ENCODE results near the gene HLCS. TPM values are rescaled to one million over a fixed set of nuclear protein-coding genes. Genes with fewer than 3 reads are reported as not detected.

HLCS gene
- total RNA-seq, 2 donors from 2014 or later, result 6.9 to 10.0 TPM

GRCh38 chr21:36892201-36892600 is 74.3 kb downstream of the HLCS start:
- Histone ChIP-seq H3K4me1 (no peaks in the 10 kb centered on the region), H3K9me3 (no peaks in the 10 kb centered on the region), H3K4me3 (no peak overlapping the region), H3K36me3 (peaks cover 3% of the 10 kb centered on the region), H3K27ac (no peak overlapping the region), H3K27me3 (no peaks in the 10 kb centered on the region)
- DNase-seq (ENCODE audit: low spot score), result peak; percentile 46
- TF ChIP-seq, protein P1, sequence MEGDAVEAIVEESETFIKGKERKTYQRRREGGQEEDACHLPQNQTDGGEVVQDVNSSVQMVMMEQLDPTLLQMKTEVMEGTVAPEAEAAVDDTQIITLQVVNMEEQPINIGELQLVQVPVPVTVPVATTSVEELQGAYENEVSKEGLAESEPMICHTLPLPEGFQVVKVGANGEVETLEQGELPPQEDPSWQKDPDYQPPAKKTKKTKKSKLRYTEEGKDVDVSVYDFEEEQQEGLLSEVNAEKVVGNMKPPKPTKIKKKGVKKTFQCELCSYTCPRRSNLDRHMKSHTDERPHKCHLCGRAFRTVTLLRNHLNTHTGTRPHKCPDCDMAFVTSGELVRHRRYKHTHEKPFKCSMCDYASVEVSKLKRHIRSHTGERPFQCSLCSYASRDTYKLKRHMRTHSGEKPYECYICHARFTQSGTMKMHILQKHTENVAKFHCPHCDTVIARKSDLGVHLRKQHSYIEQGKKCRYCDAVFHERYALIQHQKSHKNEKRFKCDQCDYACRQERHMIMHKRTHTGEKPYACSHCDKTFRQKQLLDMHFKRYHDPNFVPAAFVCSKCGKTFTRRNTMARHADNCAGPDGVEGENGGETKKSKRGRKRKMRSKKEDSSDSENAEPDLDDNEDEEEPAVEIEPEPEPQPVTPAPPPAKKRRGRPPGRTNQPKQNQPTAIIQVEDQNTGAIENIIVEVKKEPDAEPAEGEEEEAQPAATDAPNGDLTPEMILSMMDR (IDR thresholded peaks at IDR 0.05), result no peak

GRCh38 chr21:36891692-36892091 is 74.8 kb downstream of the HLCS start:
- TF ChIP-seq, protein P1 (IDR thresholded peaks at IDR 0.05), result no peak
- Histone ChIP-seq H3K4me3 (no peak overlapping the region), H3K36me3 (peaks cover 3% of the 10 kb centered on the region), H3K9me3 (no peaks in the 10 kb centered on the region), H3K27ac (no peak overlapping the region), H3K27me3 (no peaks in the 10 kb centered on the region), H3K4me1 (no peaks in the 10 kb centered on the region)
- no peak for DNase-seq (ENCODE audit: low spot score)

DNA sequence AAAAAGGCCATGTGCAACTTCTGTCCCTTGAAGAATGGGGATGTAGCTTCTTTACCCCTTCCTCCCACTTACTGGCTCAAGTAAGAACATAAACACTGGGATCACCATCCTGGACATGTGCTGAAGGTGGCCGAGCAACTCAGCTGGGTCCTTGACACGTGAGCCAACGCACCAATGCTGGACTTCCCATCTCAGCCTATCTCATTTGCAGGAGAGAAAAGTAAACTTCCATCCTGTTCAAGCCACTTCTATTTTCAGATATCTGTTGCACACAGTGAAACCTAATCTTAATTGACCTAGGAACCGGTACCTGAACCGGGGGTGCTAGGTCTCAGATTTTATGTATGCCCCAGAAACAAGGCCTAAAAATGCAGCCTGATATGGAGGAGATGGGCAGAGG is 75.3 kb downstream of the HLCS start:
- peak overlapping the region in 1 of 2 donors; percentile 44 for H3K27ac ChIP-seq
- H3K36me3 ChIP-seq, result peaks cover 3% of the 10 kb centered on the region
- TF ChIP-seq, protein P1 (IDR thresholded peaks at IDR 0.05), result no peak
- H3K4me3 ChIP-seq, result no peak overlapping the region
- no peaks in the 10 kb centered on the region for H3K9me3 ChIP-seq
- no peaks in the 10 kb centered on the region for H3K4me1 ChIP-seq
- no peak for DNase-seq (ENCODE audit: low spot score)
- H3K27me3 ChIP-seq, result no peaks in the 10 kb centered on the region

GRCh38 chr21:36890086-36890485 is 76.4 kb downstream of the HLCS start:
- Histone ChIP-seq H3K4me3 (no peak overlapping the region), H3K9me3 (no peaks in the 10 kb centered on the region), H3K36me3 (peaks cover 3% of the 10 kb centered on the region), H3K27ac (peak overlapping the region; percentile 44 to 64), H3K27me3 (no peaks in the 10 kb centered on the region), H3K4me1 (no peaks in the 10 kb centered on the region)
- TF ChIP-seq, protein P1 (IDR thresholded peaks at IDR 0.05), result no peak
- peak; percentile 32 for DNase-seq (ENCODE audit: low spot score)

DNA sequence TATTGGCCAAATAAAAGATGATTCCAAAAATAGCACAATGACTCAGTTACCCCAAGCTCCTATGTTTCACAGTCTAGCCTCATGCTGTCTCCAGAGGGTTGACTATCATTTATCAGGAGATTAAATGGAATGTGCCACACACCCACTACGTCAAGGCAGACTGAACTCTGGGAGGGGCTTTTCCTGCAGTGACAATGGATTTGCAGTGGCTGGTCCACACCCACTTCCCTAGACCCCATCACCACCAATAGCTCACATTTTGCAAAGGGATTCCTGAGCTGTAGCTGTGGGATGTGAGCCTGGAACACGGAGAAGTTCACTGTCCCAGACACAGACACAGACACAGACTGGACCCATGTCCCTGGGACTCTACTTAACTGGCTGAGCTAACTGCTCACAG is 77.1 kb downstream of the HLCS start:
- DNase-seq (ENCODE audit: low spot score), result peak; percentile 61
- no peak overlapping the region for H3K4me3 ChIP-seq
- peaks cover 2% of the 10 kb centered on the region for H3K36me3 ChIP-seq
- no peaks in the 10 kb centered on the region for H3K9me3 ChIP-seq
- H3K27me3 ChIP-seq, result no peaks in the 10 kb centered on the region
- no peaks in the 10 kb centered on the region for H3K4me1 ChIP-seq
- peak overlapping the region; percentile 44 to 64 for H3K27ac ChIP-seq
- TF ChIP-seq, protein P1 (IDR thresholded peaks at IDR 0.05), result no peak

DNA sequence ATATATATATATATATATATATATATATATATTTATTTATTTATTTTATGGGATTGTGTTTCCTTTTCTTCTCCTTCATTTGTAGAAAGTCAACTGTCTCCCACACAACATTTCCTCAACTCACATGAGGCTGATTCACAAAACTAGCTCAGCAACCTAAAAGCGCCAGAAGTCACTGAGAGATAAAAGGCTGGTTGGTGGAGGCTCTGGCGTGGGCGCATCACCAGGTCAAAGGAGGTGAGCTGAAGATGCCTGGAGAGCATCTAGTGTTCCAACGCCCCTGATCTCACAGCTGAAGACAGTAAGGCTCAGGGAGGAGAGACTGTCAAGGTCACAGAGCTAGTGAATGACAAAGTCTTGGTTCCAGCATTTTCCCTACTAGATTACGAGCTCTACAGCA is 78.0 kb downstream of the HLCS start:
- DNase-seq (ENCODE audit: low spot score), result peak; percentile 30
- H3K36me3 ChIP-seq, result no peaks in the 10 kb centered on the region
- H3K9me3 ChIP-seq, result peaks cover 0 to 6% of the 10 kb centered on the region in 2 donors
- H3K4me3 ChIP-seq, result no peak overlapping the region
- TF ChIP-seq, protein P1 (IDR thresholded peaks at IDR 0.05), result no peak
- H3K4me1 ChIP-seq, result no peaks in the 10 kb centered on the region
- H3K27me3 ChIP-seq, result no peaks in the 10 kb centered on the region
- peak overlapping the region; percentile 13 to 55 for H3K27ac ChIP-seq

Measured in right atrium auricular region (tissue), 2 donors.